ENCODE data around the gene IRF2BP2. TPM values are rescaled to one million over a fixed set of nuclear protein-coding genes. Genes with fewer than 3 reads are reported as not detected.
A peak's percentile ranks its signal among the peaks of the same experiment; 100 is the strongest.

Gene IRF2BP2
- total RNA-seq, 8 experiments from 2014 or later: 35.9 to 109 (median 82.0) TPM

DNA sequence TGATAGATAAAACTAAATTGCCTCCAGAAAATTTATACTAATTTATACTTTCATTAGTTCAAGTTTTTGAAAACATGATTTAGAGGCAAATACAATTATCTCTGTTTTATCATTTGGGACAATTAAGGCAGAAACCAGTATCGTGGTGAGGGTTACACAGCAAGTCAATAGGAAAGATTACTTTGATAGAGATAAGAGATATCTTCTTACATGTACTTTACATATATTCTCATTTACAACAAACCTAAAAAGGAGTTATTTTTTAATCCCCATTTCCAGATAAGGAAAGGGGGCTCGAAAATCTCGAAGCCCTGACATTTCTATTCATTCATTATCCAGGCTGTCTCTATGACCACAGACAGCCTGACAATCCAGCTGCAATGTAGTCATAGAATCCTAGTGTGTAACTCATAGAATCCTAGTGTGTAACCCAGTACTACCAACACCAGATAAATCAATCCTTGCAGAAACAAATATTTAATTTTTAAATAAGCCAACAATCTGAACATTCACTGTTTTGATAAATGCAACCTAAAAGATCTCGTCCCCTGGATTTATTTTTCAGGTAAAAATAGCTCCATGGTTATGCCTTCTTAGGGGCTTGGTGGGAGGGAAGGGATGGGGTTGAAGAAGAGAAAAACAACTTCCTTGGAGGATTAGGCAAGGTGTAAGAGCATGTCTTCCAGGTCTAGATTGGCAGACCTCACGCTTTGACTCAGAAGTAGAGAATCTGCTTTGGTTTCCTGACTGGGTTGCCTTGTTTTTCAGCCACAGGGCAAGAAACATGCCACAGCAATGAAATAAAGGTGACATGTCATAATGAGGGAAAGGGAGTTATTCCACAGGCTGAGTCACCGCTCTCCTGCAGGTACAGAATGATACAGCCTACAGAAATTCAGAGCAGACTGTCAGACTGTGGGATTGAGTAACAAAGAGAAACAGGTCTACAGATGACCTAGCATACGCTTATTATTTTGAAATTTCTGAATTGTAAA lies 45.6 kb downstream of the IRF2BP2 start:
- no peak overlapping the region for H3K27ac ChIP-seq
- in situ Hi-C loops (cut with MboI; ENCODE audit: low pct_unique_long_range_greater_than_20kb in 2 of 9, low sequenced_read_pairs in 9 of 9, unreplicated experiment in 9 of 9): no loop called here
- H3K4me3 ChIP-seq: no peak overlapping the region
- H3K4me1 ChIP-seq (replicated peaks in 1 of 2): peaks cover 11 to 15% of the 10 kb centered on the region in 2 donors
- WGBS, 10 experiments: 23 to 100% (median 84%) methylated on average over 1 to 7 of the region's 7 CpGs
- peak in 6 of 8 experiments; percentile 31 to 97 (median 92) for ATAC-seq (replicated peaks in 6 of 8)

DNA sequence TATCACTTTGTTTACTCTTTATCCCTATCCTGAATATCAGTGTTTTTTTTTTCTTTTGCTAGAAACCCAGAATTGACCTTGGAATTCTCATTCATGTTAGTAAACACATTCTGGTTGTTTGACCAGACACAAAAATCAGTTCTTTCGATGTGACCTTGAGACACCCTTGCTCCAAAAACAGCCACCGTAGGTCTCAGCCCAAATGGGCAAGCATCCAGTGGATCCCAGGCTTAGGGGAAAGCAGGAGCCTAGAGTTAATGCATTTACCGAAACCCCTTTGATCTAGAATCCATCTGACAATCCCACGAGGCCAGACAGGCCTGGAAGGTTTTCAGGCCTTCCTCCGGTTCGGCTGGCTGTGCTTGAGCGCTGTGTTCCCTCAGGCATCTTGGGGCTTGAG lies 47.6 kb downstream of the IRF2BP2 start:
- H3K27ac ChIP-seq: no peak overlapping the region
- no peak overlapping the region for H3K4me3 ChIP-seq
- 75 to 95% (median 83%) methylated on average over 2 to 7 of the region's 7 CpGs for WGBS, 10 experiments
- peaks cover 11 to 18% of the 10 kb centered on the region in 2 donors for H3K4me1 ChIP-seq (replicated peaks in 1 of 2)
- in situ Hi-C loops (cut with MboI; ENCODE audit: low pct_unique_long_range_greater_than_20kb in 2 of 9, low sequenced_read_pairs in 9 of 9, unreplicated experiment in 9 of 9): no loop called here
- no peak for ATAC-seq (replicated peaks in 6 of 8)

DNA sequence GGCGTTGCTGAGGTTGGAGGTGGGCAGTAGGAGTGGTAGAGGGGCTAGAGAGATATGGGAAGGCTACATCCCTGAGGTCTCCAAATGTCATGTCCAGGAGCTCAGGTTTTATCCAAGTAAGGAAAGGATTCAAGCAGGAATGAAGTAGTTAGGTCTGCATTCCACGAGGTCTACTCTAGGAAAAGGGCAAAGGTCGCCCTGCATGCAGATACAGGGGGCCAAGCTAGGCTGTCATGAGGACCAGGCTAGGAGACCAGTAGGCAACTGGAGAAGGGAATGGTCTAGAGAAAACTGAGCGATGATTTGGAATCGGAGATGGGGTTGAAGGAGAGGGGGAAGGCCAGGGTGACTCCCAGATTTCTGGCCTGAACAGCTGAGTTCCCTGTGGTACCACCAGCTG lies 48.7 kb downstream of the IRF2BP2 start:
- in situ Hi-C loops (cut with MboI; ENCODE audit: low pct_unique_long_range_greater_than_20kb in 2 of 9, low sequenced_read_pairs in 9 of 9, unreplicated experiment in 9 of 9): no loop called here
- 40 to 100% (median 91%) methylated on average over 1 to 5 of the region's 5 CpGs; no CpG with 5 or more reads in 1 of the 10 experiments for WGBS, 10 experiments
- no peak overlapping the region for H3K27ac ChIP-seq

DNA sequence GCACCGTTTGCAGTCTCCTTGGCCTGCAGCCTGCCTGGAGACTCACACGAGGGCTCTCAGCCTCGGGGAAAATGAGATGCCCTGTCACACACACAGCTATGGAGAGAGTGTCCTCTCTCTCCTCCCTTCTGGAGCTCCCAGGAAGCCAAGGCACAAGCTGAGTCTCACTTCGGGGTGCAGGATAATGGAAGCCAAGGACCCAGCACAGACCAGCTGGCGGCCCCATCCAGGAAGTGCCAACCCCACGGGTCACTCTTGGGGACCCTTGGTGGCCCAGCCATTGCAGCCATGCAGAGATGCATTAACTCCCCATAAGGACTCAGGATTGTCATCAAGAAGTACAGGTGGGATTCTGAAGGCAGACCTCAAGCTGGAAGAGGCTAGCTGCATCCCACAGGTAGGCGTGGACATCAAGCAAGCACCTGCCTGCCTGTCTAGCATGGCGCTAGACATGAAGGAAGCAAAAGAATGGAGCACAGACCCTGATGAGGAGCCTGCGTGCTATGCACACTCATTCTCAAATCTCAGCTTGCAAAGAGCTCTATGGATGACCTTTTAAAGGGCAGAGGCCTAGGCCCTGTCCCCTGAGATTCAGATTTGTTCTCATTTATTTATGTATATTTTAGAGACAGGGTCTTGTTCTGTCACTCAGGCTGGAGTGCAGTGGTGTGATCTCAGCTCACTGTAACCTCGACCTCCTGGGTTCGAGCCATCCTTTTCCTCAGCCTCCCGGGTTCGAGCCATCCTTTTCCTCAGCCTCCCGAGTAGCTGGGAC lies 49.9 kb downstream of the IRF2BP2 start:
- no peak overlapping the region for H3K27ac ChIP-seq
- no peak for ATAC-seq (replicated peaks in 6 of 8)

More for the DNA sequence above, 48.7 kb downstream of the IRF2BP2 start:
- ATAC-seq (replicated peaks in 6 of 8): no peak
- H3K4me3 ChIP-seq: no peak overlapping the region
- H3K4me1 ChIP-seq (replicated peaks in 1 of 2): peaks cover 11 to 18% of the 10 kb centered on the region in 2 donors

DNA sequence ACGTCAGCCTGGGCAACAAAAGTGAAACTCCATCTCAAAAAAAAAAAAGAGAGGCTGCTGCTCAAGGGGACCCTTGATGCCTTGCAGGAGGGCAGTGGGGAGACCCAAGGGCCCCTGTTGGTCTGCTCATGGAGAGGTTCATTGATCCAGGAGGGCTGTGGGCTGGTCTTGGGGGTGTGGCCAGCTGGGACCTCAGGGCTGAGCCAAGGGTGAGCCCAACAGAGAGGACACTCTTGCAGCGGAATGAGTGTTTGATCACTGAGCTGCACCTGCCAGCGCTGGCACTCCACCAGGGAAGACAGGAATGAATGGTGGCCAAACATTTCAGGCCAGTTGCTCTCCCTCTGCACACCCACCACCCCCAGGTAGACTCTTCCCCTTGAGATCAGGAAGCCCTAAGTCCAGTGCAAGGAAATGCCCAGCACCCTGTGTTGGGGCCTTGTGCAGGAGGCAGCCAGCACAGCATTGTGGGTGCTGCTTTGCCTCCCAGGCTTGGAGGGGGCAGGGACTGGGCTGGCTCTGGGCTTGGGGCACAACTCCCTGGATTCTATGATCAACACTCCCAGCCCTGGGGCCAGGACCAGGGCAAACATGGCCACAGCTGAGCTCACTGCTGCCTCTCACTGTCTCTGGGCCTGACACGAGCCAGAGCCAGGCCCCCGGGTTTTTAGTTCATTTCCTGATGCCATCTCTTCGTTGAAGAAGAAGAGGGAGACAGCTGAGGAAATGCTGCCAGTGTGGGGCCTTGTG lies 50.7 kb downstream of the IRF2BP2 start:
- ATAC-seq (replicated peaks in 6 of 8): no peak
- no peak overlapping the region for H3K4me3 ChIP-seq
- in situ Hi-C loops (cut with MboI; ENCODE audit: low pct_unique_long_range_greater_than_20kb in 2 of 9, low sequenced_read_pairs in 9 of 9, unreplicated experiment in 9 of 9): no loop called here
- 50 to 100% (median 91%) methylated on average over 1 to 5 of the region's 6 CpGs; no CpG with 5 or more reads in 3 of the 10 experiments for WGBS, 10 experiments
- peaks cover 16 to 19% of the 10 kb centered on the region in 2 donors for H3K4me1 ChIP-seq (replicated peaks in 1 of 2)
- no peak overlapping the region for H3K27ac ChIP-seq

More for the DNA sequence above, 49.9 kb downstream of the IRF2BP2 start:
- in situ Hi-C loops (cut with MboI; ENCODE audit: low pct_unique_long_range_greater_than_20kb in 2 of 9, low sequenced_read_pairs in 9 of 9, unreplicated experiment in 9 of 9): no loop called here
- Histone ChIP-seq H3K4me3 (no peak overlapping the region), H3K4me1 (replicated peaks in 1 of 2) (peaks cover 16 to 19% of the 10 kb centered on the region in 2 donors)
- 80 to 100% (median 87%) methylated on average over 1 to 11 of the region's 14 CpGs; no CpG with 5 or more reads in 2 of the 10 experiments for WGBS, 10 experiments

DNA sequence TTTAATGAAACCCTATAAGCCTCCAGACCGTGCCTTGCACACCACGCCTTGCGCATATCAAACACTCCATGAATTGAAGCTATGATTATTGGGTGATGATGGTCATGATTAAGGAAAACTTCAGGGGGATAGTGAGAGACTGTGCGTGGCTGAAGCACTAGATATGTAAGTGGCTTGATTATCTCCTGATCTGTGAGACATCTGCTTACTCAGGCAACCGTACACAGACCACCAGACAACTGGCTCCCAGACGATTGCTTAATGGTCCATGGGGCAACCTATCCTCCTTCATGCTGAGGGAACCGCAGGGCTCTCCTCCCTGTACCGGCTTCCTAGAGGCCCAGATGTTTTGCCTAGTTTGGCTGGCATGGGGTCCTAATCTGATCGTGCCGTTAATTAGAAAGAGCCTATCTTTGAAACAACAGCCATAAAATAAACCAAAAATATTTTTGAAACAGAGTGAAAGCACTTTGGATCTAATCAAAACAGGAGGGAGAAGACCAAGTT lies 51.6 kb downstream of the IRF2BP2 start:
- WGBS, 10 experiments: 74 to 100% (median 83%) methylated on average over 1 to 10 of the region's 10 CpGs; no CpG with 5 or more reads in 2 of the 10 experiments
- H3K4me3 ChIP-seq: no peak overlapping the region
- ATAC-seq (replicated peaks in 6 of 8): no peak
- H3K27ac ChIP-seq: no peak overlapping the region
- peaks cover 22 to 26% of the 10 kb centered on the region in 2 donors for H3K4me1 ChIP-seq (replicated peaks in 1 of 2)
- in situ Hi-C loops (cut with MboI; ENCODE audit: low pct_unique_long_range_greater_than_20kb in 2 of 9, low sequenced_read_pairs in 9 of 9, unreplicated experiment in 9 of 9): no loop called here

DNA sequence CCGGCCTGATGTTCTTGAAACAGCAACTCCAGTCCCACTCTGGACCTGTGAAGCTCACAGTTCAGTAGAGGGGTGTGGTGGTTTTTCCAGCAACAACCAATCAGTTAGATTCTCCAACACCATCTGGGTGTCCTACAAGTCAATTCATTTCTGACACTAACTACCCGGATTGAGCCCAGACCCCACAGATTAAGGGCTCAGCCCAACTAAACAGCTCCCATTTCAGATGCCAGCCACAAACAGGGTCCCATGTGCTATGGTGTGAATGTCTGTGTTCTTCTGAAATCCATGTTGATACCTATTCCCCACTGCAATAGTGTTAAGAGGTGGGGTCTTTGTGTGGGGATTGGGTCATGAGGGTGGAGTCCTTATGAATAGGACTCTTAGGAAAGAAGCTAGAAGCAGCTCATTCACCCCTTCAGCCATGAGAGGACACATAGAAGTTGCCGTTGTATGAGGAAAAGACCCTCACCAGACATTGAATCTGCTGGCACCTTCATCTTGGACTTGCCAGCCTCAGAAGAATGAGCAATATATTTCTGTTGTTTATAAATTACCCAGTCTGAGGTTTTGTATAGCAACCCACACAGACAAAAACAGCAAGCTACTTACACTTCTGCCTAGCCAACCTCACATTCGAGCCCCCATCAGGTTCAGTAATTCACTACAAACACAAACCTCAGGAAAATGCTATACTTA lies 53.6 kb downstream of the IRF2BP2 start:
- Histone ChIP-seq H3K4me3 (no peak overlapping the region), H3K27ac (no peak overlapping the region), H3K4me1 (replicated peaks in 1 of 2) (peaks cover 34 to 36% of the 10 kb centered on the region in 2 donors)
- no peak for ATAC-seq (replicated peaks in 6 of 8)
- in situ Hi-C loops (cut with MboI; ENCODE audit: low pct_unique_long_range_greater_than_20kb in 2 of 9, low sequenced_read_pairs in 9 of 9, unreplicated experiment in 9 of 9): no loop called here
- WGBS, 10 experiments: 20 to 95% (median 76%) methylated on average over 1 to 4 of the region's 4 CpGs; no CpG with 5 or more reads in 4 of the 10 experiments

DNA sequence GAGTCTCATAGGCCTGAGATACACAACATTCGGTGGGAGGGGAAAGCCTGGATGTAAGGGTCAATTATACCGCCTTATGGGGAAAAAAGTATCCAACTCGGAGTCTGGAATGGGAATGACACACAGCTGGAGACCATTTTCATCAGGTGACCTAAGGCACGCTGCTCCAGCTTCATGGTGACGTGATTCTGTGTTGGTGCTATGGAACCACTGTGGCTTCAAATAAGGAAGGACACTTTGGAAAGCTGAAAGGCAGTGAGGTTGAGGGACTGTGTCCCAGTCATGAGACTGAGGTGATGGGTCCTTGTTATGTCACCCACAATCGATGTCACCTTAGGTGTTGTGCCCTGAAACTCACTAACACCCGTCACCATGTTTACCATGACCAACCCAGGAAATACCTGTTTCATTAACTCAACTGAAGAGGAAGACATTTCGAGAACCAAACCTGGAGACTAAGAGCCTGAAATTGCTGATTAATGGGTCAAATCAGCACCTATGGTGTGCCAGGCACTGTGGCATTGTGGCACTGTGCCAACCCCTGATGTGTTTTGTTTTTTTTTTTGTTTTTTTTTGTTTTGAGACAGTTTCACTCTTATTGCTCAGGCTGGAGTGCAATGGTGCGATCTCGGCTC lies 54.5 kb downstream of the IRF2BP2 start:
- in situ Hi-C loops (cut with MboI; ENCODE audit: low pct_unique_long_range_greater_than_20kb in 2 of 9, low sequenced_read_pairs in 9 of 9, unreplicated experiment in 9 of 9): no loop called here
- 90 to 100% (median 96%) methylated on average over 2 to 7 of the region's 10 CpGs; no CpG with 5 or more reads in 2 of the 10 experiments for WGBS, 10 experiments
- Histone ChIP-seq H3K27ac (peak overlapping the region; percentile 83 to 84), H3K4me3 (no peak overlapping the region), H3K4me1 (replicated peaks in 1 of 2) (peaks cover 36 to 37% of the 10 kb centered on the region in 2 donors)
- no peak for ATAC-seq (replicated peaks in 6 of 8)

DNA sequence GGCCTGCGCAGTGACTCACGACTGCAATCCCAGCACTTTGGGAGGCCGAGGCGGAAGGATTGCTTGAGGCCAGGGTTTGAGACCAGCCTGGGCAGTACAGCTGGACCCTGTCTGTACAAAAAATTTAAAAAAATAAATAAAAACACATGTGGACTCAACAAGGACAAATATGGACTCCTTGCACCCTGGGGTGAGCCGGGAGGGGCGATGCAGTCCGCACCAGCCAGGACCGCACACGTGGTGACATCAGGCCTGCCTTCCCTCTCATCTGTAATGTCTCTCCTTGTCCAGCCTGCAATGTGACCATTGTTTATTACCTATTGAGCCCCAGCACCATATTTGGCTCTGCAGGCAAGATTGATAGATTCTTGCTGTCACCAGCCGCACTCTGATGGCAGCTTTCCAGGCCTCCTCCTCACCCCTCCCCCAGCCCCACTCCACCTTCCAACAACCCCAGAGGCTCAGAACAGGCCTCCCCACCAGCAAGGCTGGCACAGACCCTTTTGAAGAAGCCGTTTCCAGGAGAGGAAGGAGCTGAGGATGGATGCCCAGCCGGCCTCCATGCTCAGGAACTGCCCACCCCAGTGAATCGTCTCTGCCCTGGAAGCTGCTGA lies 55.2 kb downstream of the IRF2BP2 start:
- H3K4me1 ChIP-seq (replicated peaks in 1 of 2): peaks cover 40 to 41% of the 10 kb centered on the region in 2 donors
- in situ Hi-C loops (cut with MboI; ENCODE audit: low pct_unique_long_range_greater_than_20kb in 2 of 9, low sequenced_read_pairs in 9 of 9, unreplicated experiment in 9 of 9): no loop called here
- H3K27ac ChIP-seq: peak overlapping the region; percentile 83 to 84
- H3K4me3 ChIP-seq: no peak overlapping the region
- peak in 6 of 8 experiments; percentile 15 to 96 (median 94) for ATAC-seq (replicated peaks in 6 of 8)
- WGBS, 10 experiments: 20 to 100% (median 61%) methylated on average over 1 to 10 of the region's 13 CpGs; no CpG with 5 or more reads in 2 of the 10 experiments

Measured in motor neuron (in vitro differentiated cells).